Omental fat pad (tissue), 4 donors: ENCODE measurements around the gene MUC22. TPM values are rescaled to one million over a fixed set of nuclear protein-coding genes. Genes with fewer than 3 reads are reported as not detected.
"Not testable (repeated sequence)": the region's sequence is repeated elsewhere in the genome, so short reads cannot be mapped to it uniquely, and the experiment has no call there.

Experiments used
- ATAC-seq: fragments of 150-250 bp; one replicate; pipeline ENCODE4 v1.9.1; 2016; ENCODE audit warnings: mild to moderate bottlenecking, moderate library complexity; ENCODE audit not compliant: low FRiP score
- DNase-seq: peaks from one replicate; pipeline ENCODE4 v3.0.0-alpha.2; 2019; ENCODE audit warnings: low spot score
- CTCF ChIP-seq, 3 donors: fragments of 450-650 bp; IDR thresholded peaks; one replicate each; pipeline ENCODE4 v1.5.1; 2016 to 2017; ENCODE audit warnings: antibody characterized with exemption in 3 of 3, mild to moderate bottlenecking in 3 of 3, moderate library complexity in 2 of 3
- total RNA-seq, 4 donors: library from RNA; depleted of rRNA; stranded (reverse); fragments of >200 nt; gene quantifications; one replicate each; pipeline ENCODE4 v1.1.0, GENCODE V29; 2016

The MUC22 gene
- total RNA-seq, 4 donors from 2014 or later = not detected

GRCh38 chr6:30991891-30992290 lies 18.4 kb upstream of the MUC22 start:
- DNase-seq = no peak

GRCh38 chr6:30997301-30997700 lies 13.0 kb upstream of the MUC22 start:
- no peak for DNase-seq
- ATAC-seq = no peak
- TF ChIP-seq CTCF (IDR thresholded peaks at IDR 0.05) = no peak

More at GRCh38 chr6:30991891-30992290, 18.4 kb upstream of the MUC22 start:
- no peak for TF ChIP-seq CTCF (IDR thresholded peaks at IDR 0.05)
- no peak for ATAC-seq

GRCh38 chr6:30998785-30999184 lies 11.5 kb upstream of the MUC22 start:
- ATAC-seq (no peak), DNase-seq (no peak)
- TF ChIP-seq CTCF (IDR thresholded peaks at IDR 0.05) = no peak

- ATAC-seq, DNase-seq: not testable (repeated sequence)
Observed at GRCh38 chr6:31000067-31000860, 10.0 kb upstream of the MUC22 start.

GRCh38 chr6:31001281-31001888 lies 8.9 kb upstream of the MUC22 start:
- TF ChIP-seq CTCF (IDR thresholded peaks at IDR 0.05) = no peak
- DNase-seq = no peak

GRCh38 chr6:31002471-31002870 lies 7.8 kb upstream of the MUC22 start:
- no peak for TF ChIP-seq CTCF (IDR thresholded peaks at IDR 0.05)
- no peak for ATAC-seq

More at GRCh38 chr6:31001281-31001888, 8.9 kb upstream of the MUC22 start:
- no peak for ATAC-seq

GRCh38 chr6:31004794-31005193 lies 5.5 kb upstream of the MUC22 start:
- no peak for TF ChIP-seq CTCF (IDR thresholded peaks at IDR 0.05)
- no peak for ATAC-seq

More at GRCh38 chr6:31002471-31002870, 7.8 kb upstream of the MUC22 start:
- DNase-seq = no peak

More at GRCh38 chr6:31004794-31005193, 5.5 kb upstream of the MUC22 start:
- no peak for DNase-seq
